Stimulated activated CD4-positive, alpha-beta T cell treated with anti-CD3 and anti-CD28 coated beads, Interleukin-12 subunit alpha, Interleukin-12 subunit beta, amount 100 ng/mL, for 48 hours (primary cell): ENCODE measurements around the gene CNKSR1.

Source experiments
- DNase-seq, 3 donors: peaks; one replicate each; pipeline ENCODE4 v3.0.0-alpha.2; 2020; ENCODE audit warnings: low read depth in 2 of 3, low spot score in 1 of 3

CNKSR1 gene

DNA sequence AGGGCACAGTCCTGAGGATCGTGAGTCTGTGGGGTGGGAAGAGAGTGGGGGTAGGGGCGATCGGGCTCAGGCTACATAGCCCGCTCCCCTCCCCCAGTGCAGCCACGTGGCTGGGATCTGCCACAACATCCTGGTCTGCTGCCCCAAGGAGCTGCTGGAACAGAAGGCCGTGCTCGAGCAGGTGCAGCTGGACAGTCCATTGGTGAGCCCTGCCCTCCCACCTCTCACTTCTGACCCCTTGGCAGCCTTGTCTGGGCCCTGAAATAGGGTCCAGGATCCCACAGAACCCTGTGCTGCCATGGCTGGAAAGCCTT lies 5.0 kb downstream of the CNKSR1 start:
- no peak for DNase-seq

DNA sequence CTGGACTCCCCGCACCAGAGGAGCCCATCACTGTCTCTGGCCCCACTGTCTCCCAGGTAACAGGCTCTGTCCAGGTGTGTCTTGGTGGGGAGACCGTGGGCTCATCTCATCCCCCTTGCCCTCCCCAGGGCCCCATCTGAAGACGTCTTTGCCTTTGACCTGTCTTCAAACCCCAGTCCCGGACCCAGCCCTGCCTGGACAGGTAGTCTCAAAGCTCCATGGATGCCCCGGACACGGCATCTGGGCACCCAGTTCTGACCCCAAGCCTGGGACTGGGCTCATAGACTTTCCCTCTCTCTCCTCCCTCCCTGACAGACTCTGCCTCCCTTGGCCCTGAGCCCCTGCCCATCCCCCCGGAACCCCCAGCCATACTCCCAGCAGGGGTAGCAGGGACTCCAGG lies 6.8 kb downstream of the CNKSR1 start:
- DNase-seq, result no peak

DNA sequence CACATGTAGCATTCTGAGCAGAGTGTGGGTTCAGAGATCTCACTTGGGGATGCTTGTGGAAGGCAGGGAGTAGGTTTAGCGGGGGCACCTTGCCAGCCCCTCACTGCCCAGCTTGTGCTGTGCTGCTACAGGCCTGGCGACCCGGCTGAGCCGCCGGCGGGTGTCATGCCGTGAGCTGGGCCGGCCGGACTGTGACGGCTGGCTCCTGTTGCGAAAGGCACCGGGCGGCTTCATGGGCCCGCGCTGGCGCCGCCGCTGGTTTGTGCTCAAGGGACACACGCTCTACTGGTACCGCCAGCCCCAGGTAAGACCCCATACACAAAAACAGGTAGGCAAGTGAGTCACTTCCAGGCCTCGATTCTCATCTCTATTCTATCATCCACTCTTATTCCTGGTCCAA lies 7.6 kb downstream of the CNKSR1 start:
- DNase-seq, result no peak

DNA sequence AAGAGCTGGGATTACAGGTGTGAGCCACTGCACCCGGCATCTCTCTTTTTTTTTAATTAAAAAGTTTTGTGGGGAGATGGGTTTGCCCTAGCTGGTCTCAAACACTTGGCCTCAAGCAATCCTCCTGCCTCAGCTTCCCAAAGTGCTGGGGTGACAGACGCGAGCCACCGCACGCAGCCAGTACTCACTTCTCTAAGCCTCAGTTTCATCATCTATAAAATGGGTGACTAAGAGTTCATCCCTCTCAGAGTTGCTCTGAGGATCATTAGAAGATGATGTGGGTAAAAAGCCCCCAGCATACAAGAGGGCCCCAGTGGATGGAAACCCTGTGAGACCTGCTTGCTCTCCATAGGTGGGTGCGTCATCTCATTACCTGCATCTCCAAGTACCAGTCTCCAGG lies 10.6 kb downstream of the CNKSR1 start:
- no peak for DNase-seq

DNA sequence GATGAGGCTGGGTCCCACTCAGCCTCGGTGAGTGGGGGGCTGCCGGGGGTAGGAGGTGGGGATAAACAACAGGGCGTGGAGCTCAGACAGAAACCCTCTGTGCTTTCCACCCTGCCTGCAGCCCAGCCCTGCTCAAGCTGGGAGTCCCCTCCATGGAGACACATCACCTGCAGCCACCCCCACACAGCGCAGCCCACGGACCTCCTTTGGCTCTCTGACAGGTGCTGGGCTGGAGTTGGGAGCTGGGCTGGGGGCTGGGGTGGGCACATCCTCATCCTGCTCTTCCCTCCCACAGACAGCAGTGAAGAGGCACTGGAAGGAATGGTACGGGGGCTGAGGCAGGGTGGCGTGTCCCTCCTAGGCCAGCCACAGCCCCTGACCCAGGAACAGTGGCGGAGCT lies 11.2 kb downstream of the CNKSR1 start:
- no peak for DNase-seq

DNA sequence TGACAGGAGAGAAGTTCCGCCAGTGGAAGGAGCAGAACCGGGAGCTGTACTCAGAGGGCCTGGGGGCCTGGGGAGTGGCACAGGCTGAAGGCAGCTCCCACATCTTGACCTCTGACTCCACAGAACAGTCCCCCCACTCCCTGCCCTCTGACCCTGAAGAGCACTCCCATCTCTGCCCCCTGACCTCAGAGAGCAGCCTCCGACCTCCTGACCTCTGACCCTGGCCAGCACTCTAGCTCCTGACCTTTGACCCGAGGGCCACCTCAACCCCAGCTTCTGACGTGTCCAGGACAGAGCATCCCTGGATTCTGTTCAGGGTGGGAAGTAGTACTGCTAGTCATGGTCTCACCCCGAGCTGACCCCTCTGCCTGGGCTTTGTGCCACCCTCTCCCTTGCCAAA lies 12.0 kb downstream of the CNKSR1 start:
- no peak for DNase-seq

DNA sequence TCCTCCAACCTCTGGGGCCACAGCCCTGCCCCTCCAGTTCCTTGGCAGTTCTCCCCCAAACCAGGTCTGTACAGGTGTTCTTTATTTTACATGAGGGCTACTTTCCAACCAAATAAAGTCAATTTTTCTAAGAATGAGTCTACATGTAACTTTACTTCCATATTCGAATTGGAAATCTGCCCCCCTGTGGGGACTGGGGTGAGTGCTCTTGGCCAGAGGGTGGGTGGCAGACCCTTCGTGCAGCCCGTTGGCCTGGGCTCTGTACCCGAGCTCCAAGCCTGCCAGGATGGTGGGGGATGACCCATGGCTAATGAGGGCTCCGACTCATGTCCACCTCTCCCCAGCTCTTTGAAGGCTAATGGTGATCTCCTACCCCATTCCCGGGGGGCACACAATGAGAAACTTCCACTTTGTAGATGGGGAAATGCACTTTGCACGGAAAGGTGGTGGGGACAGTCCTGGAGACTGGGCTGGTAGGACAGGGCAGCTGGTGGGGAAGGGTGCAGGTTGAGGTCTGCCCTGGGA lies 12.5 kb downstream of the CNKSR1 start:
- no peak for DNase-seq

DNA sequence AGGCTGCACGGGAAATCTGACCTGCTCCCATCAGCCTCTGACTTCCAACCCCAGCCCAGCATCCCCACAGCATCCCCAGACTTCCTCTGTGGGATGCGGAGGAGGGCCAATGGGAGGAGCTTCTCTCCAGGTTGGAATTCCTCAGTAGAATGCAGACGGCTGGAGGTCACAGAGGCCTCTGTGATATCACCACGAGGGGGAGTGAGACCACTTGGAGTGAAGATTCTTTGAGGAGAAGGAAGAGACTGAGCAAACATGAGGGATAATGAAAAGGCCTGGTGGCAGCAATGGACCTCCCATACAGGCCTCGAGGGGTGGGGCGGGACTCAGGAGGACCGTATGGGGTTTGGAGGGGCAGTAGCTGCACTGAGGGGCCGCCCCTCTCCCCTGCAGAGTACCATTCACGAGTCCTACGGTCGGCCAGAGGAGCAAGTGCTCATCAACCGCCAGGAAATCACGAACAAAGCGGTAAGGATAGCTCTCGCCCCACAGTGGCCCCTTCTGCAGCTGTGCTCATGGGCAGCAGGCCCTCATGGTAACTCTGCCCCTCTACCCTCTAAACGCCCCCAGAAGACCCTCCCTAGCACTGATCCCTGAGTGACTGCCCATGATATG lies 13.2 kb downstream of the CNKSR1 start, which contains the start of gene CATSPER4:
CATSPER4 (plus strand) TSS at position 230 of the 615 bp plus-strand sequence; CDS start at position 256, 26 bp downstream.
- no peak for DNase-seq

DNA sequence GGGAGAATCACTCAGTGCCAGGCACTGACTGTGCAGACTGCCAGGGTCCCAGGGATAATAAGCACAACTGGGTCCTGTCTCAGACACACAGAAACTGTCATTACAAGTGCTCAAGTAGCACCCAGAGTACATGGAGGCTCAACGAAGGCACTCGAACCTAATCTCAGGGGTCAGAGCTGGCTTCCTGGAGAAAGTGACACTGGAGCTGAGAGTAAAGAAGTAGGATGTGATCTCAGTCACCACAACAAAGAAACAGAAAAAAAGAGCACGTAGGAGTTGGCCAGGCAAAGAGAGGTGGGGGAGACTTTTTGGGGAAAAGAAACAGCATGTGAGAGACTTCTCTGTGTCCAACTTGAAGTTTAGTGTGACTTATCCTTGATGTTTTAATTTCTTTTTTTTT lies 14.4 kb downstream of the CNKSR1 start:
- no peak for DNase-seq

DNA sequence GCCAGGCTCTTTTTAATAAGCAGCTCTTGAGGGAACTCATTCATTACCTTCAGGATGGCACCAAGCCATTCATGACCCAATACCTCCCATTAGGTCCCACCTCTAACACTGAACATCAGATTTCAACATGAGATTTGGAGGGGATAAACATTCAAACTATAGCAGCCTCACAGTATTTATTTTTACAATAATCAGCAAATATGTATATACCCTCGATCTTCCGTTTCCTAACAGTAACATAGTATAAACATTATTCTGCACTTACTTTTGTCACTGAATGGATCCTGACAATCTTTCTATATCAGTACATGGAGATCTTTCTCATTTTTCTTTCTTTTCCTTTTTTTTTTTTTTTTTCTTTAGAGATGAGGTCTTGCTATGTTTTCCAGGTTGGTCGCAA lies 18.5 kb downstream of the CNKSR1 start:
- DNase-seq, result no peak

DNA sequence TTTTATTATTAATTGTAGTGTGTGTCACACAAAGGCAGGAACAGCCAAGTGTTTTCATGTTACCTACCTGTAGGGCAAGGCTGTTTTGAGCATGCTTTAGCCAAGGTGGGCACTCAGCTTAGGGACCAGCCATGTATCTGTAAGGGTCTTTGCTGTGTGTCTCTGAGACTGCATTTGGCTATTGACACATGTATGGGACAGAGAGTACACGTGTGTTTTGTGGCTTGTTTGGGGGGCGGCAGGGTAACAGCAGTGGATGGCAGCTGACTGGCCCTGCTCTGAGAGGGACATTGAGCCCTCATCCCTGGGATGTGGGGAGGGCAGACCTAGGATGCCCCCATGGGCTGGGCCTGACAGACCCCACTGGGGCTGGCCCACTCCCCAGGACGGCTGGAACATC lies 20.0 kb downstream of the CNKSR1 start:
- DNase-seq, result no peak

DNA sequence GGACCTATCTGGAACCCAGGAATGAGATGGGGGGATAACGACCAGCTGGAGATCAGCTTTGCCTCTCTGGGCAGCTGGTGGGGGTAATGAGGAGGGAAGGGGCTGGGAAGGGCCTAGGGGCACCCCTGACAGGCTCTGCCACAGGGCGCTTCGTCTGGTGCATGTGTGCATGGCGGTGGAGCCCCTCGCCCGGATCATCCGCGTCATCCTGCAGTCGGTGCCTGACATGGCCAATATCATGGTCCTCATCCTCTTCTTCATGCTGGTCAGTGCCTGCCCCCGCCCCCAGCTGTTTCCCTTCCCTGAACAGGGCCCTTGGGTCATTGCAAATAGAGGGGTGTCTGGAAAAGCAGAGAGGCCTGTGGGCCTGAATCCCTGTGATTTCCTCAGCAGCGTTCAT lies 20.5 kb downstream of the CNKSR1 start:
- DNase-seq, result no peak

DNA sequence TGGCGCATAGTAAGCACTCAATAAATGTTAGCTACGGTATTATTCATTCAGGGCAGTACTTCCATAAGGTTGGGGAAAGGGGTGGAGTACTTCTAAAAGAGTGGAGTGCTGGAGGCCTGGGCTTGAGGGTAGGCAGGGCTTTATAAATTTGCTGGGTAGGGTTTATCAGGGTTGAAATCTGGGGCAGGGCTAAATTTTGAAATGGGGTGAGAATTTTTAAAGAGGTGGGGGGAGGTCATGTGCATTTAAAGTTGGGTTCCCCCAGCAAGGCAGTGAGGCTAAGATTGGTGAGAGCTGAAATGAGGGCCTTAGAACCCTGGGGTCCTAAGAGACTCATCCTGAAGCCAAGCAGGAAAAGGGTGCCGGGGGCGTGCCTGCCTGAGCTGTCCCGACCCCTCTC lies 23.1 kb downstream of the CNKSR1 start:
- no peak for DNase-seq

DNA sequence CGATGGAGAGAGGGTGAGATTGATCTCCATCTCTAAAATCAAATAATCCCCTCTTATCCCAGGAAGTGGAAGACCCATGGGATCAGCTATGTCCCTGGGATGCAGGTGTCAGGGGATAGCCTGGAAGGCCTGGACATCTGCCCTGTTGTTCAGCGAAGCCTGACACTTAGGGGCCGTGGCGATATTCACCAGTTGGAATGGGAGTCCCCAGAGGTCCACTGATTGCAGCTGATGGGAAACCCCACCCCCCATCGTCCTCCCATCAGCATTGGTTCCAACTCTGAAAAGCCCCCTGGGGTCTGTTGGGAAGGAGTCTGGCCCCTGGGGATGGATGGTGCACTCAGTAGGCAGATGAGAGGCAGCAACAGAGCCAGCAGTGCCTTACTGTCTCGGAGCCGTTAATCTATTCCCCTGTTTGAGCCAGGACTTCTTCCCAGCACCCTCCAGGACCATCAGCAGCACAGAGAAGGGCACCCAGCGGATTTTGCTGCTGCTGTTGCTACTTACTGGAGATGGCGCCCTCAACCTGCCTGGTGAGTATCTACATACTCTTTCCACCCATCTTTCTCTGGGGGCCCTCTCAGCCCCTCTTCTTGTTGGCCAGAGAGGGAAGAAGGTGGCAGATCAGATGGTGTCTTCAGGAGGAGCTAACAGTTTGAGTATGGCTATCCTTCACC lies 26.5 kb downstream of the CNKSR1 start:
- no peak for DNase-seq

DNA sequence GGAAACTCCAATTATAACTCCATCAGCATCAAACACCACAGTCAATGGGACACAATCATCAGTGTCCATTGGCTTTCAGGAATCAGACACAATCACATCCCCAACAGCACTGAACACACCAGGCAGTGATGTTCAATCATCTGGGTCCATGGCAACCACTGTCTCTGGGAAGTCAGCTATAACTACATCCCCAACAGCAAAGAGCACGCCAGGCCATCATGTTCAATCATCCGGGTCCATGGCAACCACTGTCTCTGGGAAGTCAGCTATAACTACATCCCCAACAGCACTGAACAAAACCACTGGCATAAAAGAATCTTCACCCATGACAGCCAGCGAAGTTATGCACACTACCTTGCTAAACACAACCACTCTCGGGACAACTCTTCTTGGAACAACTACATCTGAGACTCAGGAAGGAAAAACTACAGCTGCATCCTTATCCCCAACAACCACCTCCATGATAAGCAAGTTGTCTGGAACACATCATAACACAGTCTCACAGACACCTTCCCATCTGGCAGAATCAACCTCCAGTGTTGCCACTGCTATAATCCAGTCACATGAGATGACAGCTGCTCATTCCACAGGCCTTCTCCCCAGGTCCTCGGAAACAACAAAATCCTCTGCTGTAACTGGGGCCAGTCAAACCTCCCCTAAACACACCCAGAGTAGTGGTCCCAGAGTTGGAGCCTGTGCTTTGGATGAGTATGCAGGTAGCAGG lies 33.0 kb downstream of the CNKSR1 start:
- no peak for DNase-seq

DNA sequence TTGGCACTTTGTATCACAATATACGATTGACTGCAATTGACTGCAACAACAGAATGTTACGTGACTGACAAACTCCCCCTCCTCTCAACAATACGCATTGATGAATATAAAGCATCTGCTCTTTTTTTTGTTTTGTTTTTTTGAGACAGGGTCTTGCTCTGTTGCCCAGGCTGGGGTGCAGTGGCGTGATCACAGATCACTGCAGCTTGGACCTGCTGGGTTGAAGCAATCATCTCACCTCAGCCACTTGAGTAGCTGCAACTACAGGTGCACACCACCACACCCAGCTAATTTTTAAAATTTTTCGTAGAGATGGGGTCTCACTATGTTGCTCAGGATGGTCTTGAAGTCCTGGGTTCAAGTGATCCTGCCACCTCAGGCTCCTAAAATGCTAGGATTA lies 35.4 kb downstream of the CNKSR1 start:
- no peak for DNase-seq

DNA sequence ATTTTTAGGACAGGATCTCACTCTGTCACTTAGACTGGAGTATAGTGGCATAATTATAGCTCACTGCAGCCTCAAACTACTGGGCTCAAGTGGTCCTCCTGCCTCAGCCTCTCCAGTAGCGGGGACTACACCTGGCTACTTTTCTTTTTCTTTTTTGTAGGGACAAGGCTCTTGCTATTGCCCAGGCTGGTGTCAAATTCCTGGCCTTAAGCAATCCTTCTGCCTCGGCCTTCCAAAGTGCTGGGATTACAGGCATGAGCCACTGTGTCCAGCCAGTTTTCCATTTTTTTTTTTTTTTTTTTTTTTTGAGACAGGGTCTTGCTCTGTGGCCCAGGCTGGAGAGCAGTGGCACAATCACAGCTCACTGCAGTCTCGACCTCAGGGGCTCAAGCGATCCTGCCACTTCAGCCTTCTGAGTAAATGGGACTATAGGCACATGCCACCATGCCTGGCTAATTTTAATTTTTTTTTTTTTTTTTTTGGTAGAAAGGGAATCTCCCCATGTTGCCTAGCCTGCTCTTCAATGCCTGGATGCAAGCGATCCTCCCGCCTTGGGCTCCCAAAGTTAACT lies 36.1 kb downstream of the CNKSR1 start:
- DNase-seq, result no peak

DNA sequence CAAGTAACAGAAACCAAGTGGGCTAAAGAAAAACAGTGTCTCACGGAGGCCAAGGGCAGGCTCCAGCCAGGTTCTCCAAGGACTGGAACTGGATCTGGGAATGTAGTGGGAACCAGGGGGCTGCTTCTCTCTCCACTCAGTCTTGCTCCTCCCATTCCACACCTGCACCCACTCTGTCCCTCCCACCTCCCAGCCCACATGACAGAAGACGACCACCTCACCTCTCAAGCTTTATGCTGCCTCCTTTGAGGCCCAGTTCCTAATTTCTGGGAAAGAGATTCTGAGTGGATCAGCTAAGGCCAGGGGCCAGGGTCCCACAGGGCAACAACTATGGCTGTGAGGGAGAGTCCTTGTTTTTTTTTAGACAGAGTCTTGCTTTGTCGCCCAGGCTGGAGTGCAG lies 38.0 kb downstream of the CNKSR1 start:
- DNase-seq, result no peak

DNA sequence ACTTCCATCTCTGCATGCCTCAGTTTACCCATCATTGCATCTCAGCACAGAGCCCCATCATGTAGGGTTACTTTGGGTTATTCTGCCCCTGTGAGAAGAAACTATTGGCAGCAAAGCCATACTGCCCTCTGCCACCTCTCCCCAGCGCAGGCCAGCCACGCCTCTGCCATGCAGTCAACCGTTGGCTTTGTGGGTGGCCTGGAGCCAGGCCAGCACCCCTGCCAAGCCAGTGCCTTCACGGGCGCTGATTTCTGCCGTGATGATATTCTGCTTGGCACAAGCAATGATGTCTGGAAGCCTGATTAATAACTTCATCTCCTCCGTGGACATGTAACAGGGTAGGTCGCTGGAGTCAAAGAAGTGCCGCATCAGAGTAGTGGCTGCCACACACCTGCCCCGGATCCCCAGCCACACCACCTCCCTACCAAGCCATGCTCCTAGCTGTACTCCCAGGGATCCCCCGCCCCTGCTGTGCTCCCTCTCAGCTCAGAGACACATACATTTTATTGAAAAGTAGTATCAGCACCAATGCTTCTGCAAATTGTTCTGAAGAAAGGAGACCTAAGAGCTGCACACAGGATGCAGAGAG lies 41.7 kb downstream of the CNKSR1 start:
- DNase-seq, result no peak

DNA sequence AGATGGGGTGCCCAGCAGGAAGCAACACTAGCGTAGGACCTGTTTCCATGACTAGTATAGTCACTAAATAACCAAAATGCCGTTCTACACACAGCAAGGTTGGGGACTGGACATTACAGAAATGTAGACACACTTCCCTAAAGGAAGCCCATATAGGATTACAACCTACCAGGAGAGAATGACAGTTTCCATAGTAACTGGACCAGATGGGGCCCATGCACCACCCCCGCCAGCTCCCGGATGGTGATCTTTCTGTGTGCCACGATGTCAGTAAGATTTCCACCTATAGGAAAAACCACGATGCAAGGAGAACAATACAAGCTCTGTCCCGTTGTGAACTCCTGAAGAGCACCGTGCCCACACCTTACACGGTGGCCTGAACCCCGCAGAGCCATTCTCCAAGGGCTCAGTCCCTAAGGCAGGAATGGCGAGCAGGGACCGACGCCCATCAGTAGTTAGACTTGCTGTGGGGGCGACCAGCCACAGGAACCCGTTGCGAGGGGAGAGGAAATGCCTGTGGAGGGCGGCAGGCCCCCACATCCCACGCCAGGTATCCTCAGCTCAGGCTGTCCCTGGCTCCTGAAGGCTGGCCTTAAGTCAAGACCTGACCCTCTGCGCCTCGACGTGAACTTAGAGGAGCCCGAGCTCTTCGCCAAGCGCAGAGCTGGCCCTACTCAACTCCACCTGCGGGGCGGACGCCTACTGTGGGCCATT lies 43.1 kb downstream of the CNKSR1 start:
- no peak for DNase-seq

DNA sequence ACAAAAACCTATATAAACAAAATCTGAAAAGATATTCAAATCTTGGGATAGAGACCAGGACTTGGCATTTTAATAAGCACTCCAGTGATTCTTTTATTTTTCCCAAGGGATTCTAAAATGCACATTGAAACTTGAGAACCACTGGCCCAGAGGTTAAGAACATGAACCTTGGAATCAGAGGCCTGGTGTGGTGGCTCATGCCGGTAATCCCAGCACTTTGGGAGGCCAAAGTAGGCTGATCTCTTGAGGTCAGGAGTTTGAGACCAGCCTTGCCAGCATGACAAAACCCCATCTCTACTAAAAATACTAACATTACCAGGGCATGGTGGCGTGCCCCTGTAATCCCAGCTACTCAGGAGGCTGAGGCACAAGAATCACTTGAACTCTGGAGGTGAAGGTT lies 43.8 kb downstream of the CNKSR1 start:
- no peak for DNase-seq
